SK-N-SH (cell line): Measurements from ENCODE around the gene DNAH3. TPM values are rescaled to one million over a fixed set of nuclear protein-coding genes. Genes with fewer than 3 reads are reported as not detected.

Experiments used
- CTCF ChIA-PET: fragments of 300-600, 350-600 bp; formaldehyde crosslinking; extraction: SDS; loops from one replicate; lab custom pipeline; 2021; lab: Yijun Ruan, JAX
- POLR2A ChIA-PET: fragments of 350-600 bp; sonication (Branson Sonifier 250); formaldehyde crosslinking; extraction: SDS; loops from one replicate; lab custom pipeline; 2020; ENCODE audit warnings: antibody characterized with exemption, inconsistent platforms; lab: Yijun Ruan, JAX
- DNase-seq: peaks from one replicate; pipeline ENCODE4 v3.0.0; 2012
- H2AFZ ChIP-seq: fragments of 200-600 bp; sonication (generic); 2 replicates; pipeline ENCODE4 v1.8.1; 2016; ENCODE audit warnings: antibody characterized with exemption, mild to moderate bottlenecking, low read depth
- H3F3A ChIP-seq: fragments of 200-600 bp; sonication (generic); replicated peaks from 2 replicates; pipeline ENCODE3; 2016; ENCODE audit warnings: antibody characterized with exemption, mild to moderate bottlenecking; ENCODE audit not compliant: insufficient read depth
- H3K27ac ChIP-seq, 2 experiments: fragments of 200-500 bp in 1 of 2; fragments of 200-600 bp in 1 of 2; sonication (Bioruptor generic) in 1 of 2; sonication (generic), shearing (Covaris generic) in 1 of 2; 2 replicates each; pipeline versions ENCODE4 v1.5.1 to v1.6.1; 2014 to 2016; ENCODE audit warnings: low read depth in 2 of 2, inconsistent platforms in 1 of 2, low read length in 1 of 2, mild to moderate bottlenecking in 1 of 2, mixed read lengths in 1 of 2
- H3K27me3 ChIP-seq: fragments of 200-600 bp; sonication (generic), shearing (Covaris generic); 2 replicates; pipeline ENCODE4 v1.6.1; 2016; ENCODE audit warnings: mixed run types; ENCODE audit not compliant: insufficient read depth
- H3K36me3 ChIP-seq, 2 experiments: fragments of 200-500 bp in 1 of 2; fragments of 200-600 bp in 1 of 2; sonication (Bioruptor generic) in 1 of 2; sonication (generic) in 1 of 2; replicated peaks in 1 of 2; 2 replicates each; pipeline versions ENCODE3 to v1.5.1; 2014 to 2016; ENCODE audit warnings: low read length in 1 of 2, mild to moderate bottlenecking in 1 of 2; ENCODE audit not compliant: insufficient read depth in 2 of 2, control insufficient read depth in 1 of 2
- H3K4me1 ChIP-seq, 2 experiments: fragments of 200-500 bp in 1 of 2; fragments of 200-600 bp in 1 of 2; sonication (Bioruptor generic) in 1 of 2; sonication (generic), shearing (Covaris generic) in 1 of 2; 2 replicates each; pipeline versions ENCODE4 v1.5.1 to v1.6.1; 2014 to 2016; ENCODE audit warnings: low read depth in 1 of 2, low read length in 1 of 2, mixed run types in 1 of 2; ENCODE audit not compliant: insufficient read depth in 2 of 2, control insufficient read depth in 1 of 2
- H3K4me2 ChIP-seq: fragments of 200-600 bp; sonication (generic), shearing (Covaris generic); 2 replicates; pipeline ENCODE4 v1.6.1; 2017; ENCODE audit warnings: mixed run types
- H3K4me3 ChIP-seq, 2 experiments: fragments of 200-500 bp in 1 of 2; fragments of 200-600 bp in 1 of 2; sonication (Bioruptor generic) in 1 of 2; sonication (generic), shearing (Covaris generic) in 1 of 2; 2 replicates each; pipeline versions ENCODE4 v1.5.1 to v1.8.1; 2014 to 2016; ENCODE audit warnings: low read depth in 2 of 2, inconsistent platforms in 1 of 2, low read length in 1 of 2, mild to moderate bottlenecking in 1 of 2, mixed read lengths in 1 of 2, moderate library complexity in 1 of 2
- H3K79me2 ChIP-seq: fragments of 200-600 bp; sonication (generic); 2 replicates; pipeline ENCODE4 v1.8.1; 2017; ENCODE audit warnings: mild to moderate bottlenecking; ENCODE audit not compliant: insufficient read depth
- H3K9ac ChIP-seq: fragments of 200-600 bp; sonication (generic); 2 replicates; pipeline ENCODE4 v1.6.1; 2017; ENCODE audit warnings: mixed run types
- H3K9me2 ChIP-seq: fragments of 200-600 bp; sonication (generic); 2 replicates; pipeline ENCODE4 v1.6.1; 2017; ENCODE audit warnings: mixed run types
- H3K9me3 ChIP-seq: fragments of 200-600 bp; sonication (generic); 2 replicates; pipeline ENCODE4 v1.6.1; 2017; ENCODE audit warnings: mixed run types, mild to moderate bottlenecking, moderate library complexity
- H4K20me1 ChIP-seq: fragments of 200-600 bp; sonication (generic); 2 replicates; pipeline ENCODE4 v1.6.1; 2017; ENCODE audit warnings: mild to moderate bottlenecking, mixed run types; ENCODE audit not compliant: insufficient read depth
- FOSL2 ChIP-seq: IDR thresholded peaks from 2 replicates; pipeline ENCODE4 v1.4.0; 2012; ENCODE audit warnings: low read depth, mild to moderate bottlenecking, moderate library complexity, borderline replicate concordance
- FOXM1 ChIP-seq: IDR thresholded peaks from 2 replicates; pipeline ENCODE4 v1.4.0; 2012; ENCODE audit warnings: low read depth, mild to moderate bottlenecking
- GATA2 ChIP-seq: sonication (generic); formaldehyde crosslinking; IDR thresholded peaks from 2 replicates; pipeline ENCODE4 v1.5.0; 2020; ENCODE audit warnings: mild to moderate bottlenecking, missing genetic modification reagents
- JUND ChIP-seq: IDR thresholded peaks from 2 replicates; pipeline ENCODE4 v1.4.0; 2012
- MEF2A ChIP-seq: IDR thresholded peaks from 2 replicates; pipeline ENCODE4 v1.4.0; 2012; ENCODE audit warnings: low read depth, borderline replicate concordance
- MXI1 ChIP-seq: IDR thresholded peaks from 2 replicates; pipeline ENCODE4 v1.6.1; 2012; ENCODE audit warnings: mild to moderate bottlenecking, low read depth, low read length, improper control_type of control experiment
- NFIC ChIP-seq: IDR thresholded peaks from 2 replicates; pipeline ENCODE4 v1.4.0; 2012; ENCODE audit warnings: borderline replicate concordance
- POLR2AphosphoS5 ChIP-seq: IDR thresholded peaks from 2 replicates; pipeline ENCODE4 v1.6.1; 2012; ENCODE audit warnings: low read depth, low read length
- RXRA ChIP-seq: IDR thresholded peaks from 2 replicates; pipeline ENCODE4 v1.4.0; 2012; ENCODE audit warnings: low read depth, mild to moderate bottlenecking, borderline replicate concordance
- SIN3A ChIP-seq: IDR thresholded peaks from 2 replicates; pipeline ENCODE4 v1.6.1; 2012; ENCODE audit warnings: low read depth, mild to moderate bottlenecking, low read length, moderate library complexity, borderline replicate concordance
- SMC3 ChIP-seq: IDR thresholded peaks from 2 replicates; pipeline ENCODE4 v1.6.1; 2012; ENCODE audit warnings: low read depth, low read length, improper control_type of control experiment
- TAF1 ChIP-seq: IDR thresholded peaks from 2 replicates; pipeline ENCODE4 v1.6.1; 2012; ENCODE audit warnings: low read depth, mild to moderate bottlenecking, low read length, moderate library complexity, borderline replicate concordance
- TCF12 ChIP-seq: IDR thresholded peaks from 2 replicates; pipeline ENCODE4 v1.4.0; 2012
- TEAD4 ChIP-seq: IDR thresholded peaks from 2 replicates; pipeline ENCODE4 v1.4.0; 2012; ENCODE audit warnings: mild to moderate bottlenecking, borderline replicate concordance; ENCODE audit not compliant: insufficient read depth
- WGBS: methylation state at CpG from one replicate; pipeline ENCODE4 v1.1.6; 2017; ENCODE audit warnings: low lambda C conversion rate; 5-methylcytosine and 5-hydroxymethylcytosine counted together
- polyA plus RNA-seq, 3 experiments: library from polyadenylated mRNA; depleted of rRNA; stranded (reverse); fragments of >200 nt; gene quantifications; 2 replicates each; pipeline ENCODE4 v1.2.3, GENCODE V29; 2012
- TF ChIP-seq, protein P1 (sequence below): fragments of 200-600 bp; sonication (generic); IDR thresholded peaks from 2 replicates; pipeline ENCODE4 v1.6.1; 2017; ENCODE audit warnings: antibody characterized with exemption, mild to moderate bottlenecking, moderate library complexity
- TF ChIP-seq, protein P2 (sequence below): fragments of 150-350 bp; IDR thresholded peaks from 2 replicates; pipeline ENCODE4 v1.6.1; 2017; ENCODE audit warnings: antibody characterized with exemption, low read length, low read depth, borderline replicate concordance
- TF ChIP-seq, protein P3 (sequence below): IDR thresholded peaks from 2 replicates; pipeline ENCODE4 v1.4.0; 2012; ENCODE audit warnings: low read depth
- TF ChIP-seq, protein P4 (sequence below): IDR thresholded peaks from 2 replicates; pipeline ENCODE4; 2012
- TF ChIP-seq, protein P5 (sequence below): IDR thresholded peaks from 2 replicates; pipeline ENCODE4 v1.4.0; 2012; ENCODE audit warnings: low read depth, borderline replicate concordance

Gene DNAH3
- polyA plus RNA-seq, 1 of the 3 experiments (the other 2 are of a cell fraction), result not detected

DNA sequence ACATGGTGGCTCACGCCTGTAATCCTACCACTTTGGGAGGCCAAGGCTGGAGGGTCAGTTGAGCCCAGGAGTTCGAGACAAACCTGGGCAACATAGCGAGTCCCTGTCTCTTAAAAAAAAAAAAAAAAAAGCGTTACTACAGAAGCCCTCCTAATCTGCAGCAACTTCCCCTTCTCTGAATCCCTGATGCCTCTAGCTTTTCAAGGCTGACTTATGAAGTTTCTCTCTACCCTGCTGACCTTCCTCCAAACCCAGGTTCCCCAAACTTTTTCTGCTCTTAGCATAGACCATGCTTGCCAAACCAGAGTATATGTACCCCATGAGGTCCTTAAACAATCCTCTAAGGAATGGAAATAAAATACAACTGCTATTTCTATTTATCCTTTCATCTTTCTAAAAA is 233.7 kb downstream of the DNAH3 start:
- no peaks in the 10 kb centered on the region for H3K36me3 ChIP-seq
- no peaks in the 10 kb centered on the region for H3K79me2 ChIP-seq
- ChIA-PET CTCF (no interaction called here), POLR2A (no interaction called here)
- 93% methylated on average over 4 of the region's 4 CpGs for WGBS
- no peaks in the 10 kb centered on the region for H3K27me3 ChIP-seq
- DNase-seq, result no peak
- H2AFZ ChIP-seq, result no peak overlapping the region
- no peaks in the 10 kb centered on the region for H3K9me3 ChIP-seq
- no peaks in the 10 kb centered on the region for H4K20me1 ChIP-seq
- H3K9me2 ChIP-seq, result no peaks in the 10 kb centered on the region
- no peak for TF ChIP-seq TCF12
- TF ChIP-seq TEAD4, result no peak
- TF ChIP-seq POLR2AphosphoS5, result no peak
- no peak for TF ChIP-seq NFIC
- TF ChIP-seq RXRA, result no peak
- TF ChIP-seq, protein P1, sequence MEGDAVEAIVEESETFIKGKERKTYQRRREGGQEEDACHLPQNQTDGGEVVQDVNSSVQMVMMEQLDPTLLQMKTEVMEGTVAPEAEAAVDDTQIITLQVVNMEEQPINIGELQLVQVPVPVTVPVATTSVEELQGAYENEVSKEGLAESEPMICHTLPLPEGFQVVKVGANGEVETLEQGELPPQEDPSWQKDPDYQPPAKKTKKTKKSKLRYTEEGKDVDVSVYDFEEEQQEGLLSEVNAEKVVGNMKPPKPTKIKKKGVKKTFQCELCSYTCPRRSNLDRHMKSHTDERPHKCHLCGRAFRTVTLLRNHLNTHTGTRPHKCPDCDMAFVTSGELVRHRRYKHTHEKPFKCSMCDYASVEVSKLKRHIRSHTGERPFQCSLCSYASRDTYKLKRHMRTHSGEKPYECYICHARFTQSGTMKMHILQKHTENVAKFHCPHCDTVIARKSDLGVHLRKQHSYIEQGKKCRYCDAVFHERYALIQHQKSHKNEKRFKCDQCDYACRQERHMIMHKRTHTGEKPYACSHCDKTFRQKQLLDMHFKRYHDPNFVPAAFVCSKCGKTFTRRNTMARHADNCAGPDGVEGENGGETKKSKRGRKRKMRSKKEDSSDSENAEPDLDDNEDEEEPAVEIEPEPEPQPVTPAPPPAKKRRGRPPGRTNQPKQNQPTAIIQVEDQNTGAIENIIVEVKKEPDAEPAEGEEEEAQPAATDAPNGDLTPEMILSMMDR, result no peak
- TF ChIP-seq, protein P2, sequence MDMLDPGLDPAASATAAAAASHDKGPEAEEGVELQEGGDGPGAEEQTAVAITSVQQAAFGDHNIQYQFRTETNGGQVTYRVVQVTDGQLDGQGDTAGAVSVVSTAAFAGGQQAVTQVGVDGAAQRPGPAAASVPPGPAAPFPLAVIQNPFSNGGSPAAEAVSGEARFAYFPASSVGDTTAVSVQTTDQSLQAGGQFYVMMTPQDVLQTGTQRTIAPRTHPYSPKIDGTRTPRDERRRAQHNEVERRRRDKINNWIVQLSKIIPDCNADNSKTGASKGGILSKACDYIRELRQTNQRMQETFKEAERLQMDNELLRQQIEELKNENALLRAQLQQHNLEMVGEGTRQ, result no peak
- no peak for TF ChIP-seq GATA2 (CRISPR knock-in tag)
- TF ChIP-seq TAF1, result no peak
- TF ChIP-seq, protein P3, sequence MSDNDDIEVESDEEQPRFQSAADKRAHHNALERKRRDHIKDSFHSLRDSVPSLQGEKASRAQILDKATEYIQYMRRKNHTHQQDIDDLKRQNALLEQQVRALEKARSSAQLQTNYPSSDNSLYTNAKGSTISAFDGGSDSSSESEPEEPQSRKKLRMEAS, result no peak
- TF ChIP-seq MXI1, result no peak
- TF ChIP-seq FOXM1, result no peak
- TF ChIP-seq MEF2A, result no peak
- no peak for TF ChIP-seq FOSL2
- TF ChIP-seq, protein P4, sequence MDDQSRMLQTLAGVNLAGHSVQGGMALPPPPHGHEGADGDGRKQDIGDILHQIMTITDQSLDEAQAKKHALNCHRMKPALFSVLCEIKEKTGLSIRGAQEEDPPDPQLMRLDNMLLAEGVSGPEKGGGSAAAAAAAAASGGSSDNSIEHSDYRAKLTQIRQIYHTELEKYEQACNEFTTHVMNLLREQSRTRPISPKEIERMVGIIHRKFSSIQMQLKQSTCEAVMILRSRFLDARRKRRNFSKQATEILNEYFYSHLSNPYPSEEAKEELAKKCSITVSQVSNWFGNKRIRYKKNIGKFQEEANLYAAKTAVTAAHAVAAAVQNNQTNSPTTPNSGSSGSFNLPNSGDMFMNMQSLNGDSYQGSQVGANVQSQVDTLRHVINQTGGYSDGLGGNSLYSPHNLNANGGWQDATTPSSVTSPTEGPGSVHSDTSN, result no peak
- TF ChIP-seq, protein P5, sequence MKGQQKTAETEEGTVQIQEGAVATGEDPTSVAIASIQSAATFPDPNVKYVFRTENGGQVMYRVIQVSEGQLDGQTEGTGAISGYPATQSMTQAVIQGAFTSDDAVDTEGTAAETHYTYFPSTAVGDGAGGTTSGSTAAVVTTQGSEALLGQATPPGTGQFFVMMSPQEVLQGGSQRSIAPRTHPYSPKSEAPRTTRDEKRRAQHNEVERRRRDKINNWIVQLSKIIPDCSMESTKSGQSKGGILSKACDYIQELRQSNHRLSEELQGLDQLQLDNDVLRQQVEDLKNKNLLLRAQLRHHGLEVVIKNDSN, result no peak
- no peak for TF ChIP-seq SIN3A
- no peak for TF ChIP-seq JUND
- no peak for TF ChIP-seq SMC3
- H3K4me3 ChIP-seq, result no peak overlapping the region
- no peak overlapping the region for H3K27ac ChIP-seq
- peaks cover 0 to 6% of the 10 kb centered on the region in 2 experiments; a peak in 1 of 4 replicates for H3K4me1 ChIP-seq
- no peak overlapping the region for H3K9ac ChIP-seq
- H3F3A ChIP-seq, result peaks cover 3% of the 10 kb centered on the region
- H3K4me2 ChIP-seq, result no peak overlapping the region
